RWPE1 (cell line): Measurements from ENCODE around the gene TRAPPC5.

Source experiments
- CTCF ChIA-PET: fragments of 350-600 bp; sonication (Branson Sonifier 250); formaldehyde crosslinking; extraction: SDS; loops from one replicate; lab custom pipeline; 2021; lab: Yijun Ruan, JAX
- POLR2A ChIA-PET: fragments of 400-600 bp; formaldehyde crosslinking; extraction: SDS; loops from one replicate; lab custom pipeline; 2020; ENCODE audit warnings: antibody characterized with exemption; ENCODE audit not compliant: low non-redundant PET; lab: Yijun Ruan, JAX
- DNase-seq: peaks from one replicate; pipeline ENCODE4 v3.0.0; 2012; ENCODE audit warnings: low spot score
- H3K27ac ChIP-seq: fragments of 450-650 bp; 2 replicates; pipeline ENCODE4 v1.5.1; 2017
- CTCF ChIP-seq: fragments of 450-650 bp; conservative IDR thresholded peaks from 2 replicates; pipeline ENCODE4 v1.5.1; 2017; ENCODE audit warnings: low read depth, mild to moderate bottlenecking

The TRAPPC5 gene

GRCh38 chr19:7654401-7654800 is 26.2 kb upstream of the TRAPPC5 start:
- CTCF ChIA-PET: interaction anchor here (0.5 kb wide), 1 partner anchor 10 kb away, joined by 3 read pairs; no protein-coding TSS in a partner anchor
- POLR2A ChIA-PET: no interaction called here
- peak; percentile 33 for DNase-seq
- TF ChIP-seq CTCF: no peak
- H3K27ac ChIP-seq: no peak overlapping the region

GRCh38 chr19:7655581-7655980 is 25.1 kb upstream of the TRAPPC5 start:
- H3K27ac ChIP-seq: no peak overlapping the region
- ChIA-PET POLR2A (no interaction called here), CTCF (no interaction called here)
- no peak for TF ChIP-seq CTCF
- DNase-seq: no peak

GRCh38 chr19:7657131-7657751 is 23.4 kb upstream of the TRAPPC5 start:
- no peak for TF ChIP-seq CTCF
- no peak for DNase-seq
- H3K27ac ChIP-seq: no peak overlapping the region
- ChIA-PET CTCF (interaction anchor here (0.6 to 0.7 kb wide), 3 partner anchors 15 to 45 kb away, joined by 3 read pairs; partner anchors contain the start of gene FCER2), POLR2A (interaction anchor here (0.6 kb wide), 1 partner anchor 27 kb away, joined by 6 read pairs; no protein-coding TSS in a partner anchor)

GRCh38 chr19:7658219-7658686 is 22.4 kb upstream of the TRAPPC5 start:
- ChIA-PET CTCF (interaction anchor here (0.7 kb wide), 1 partner anchor 16 kb away, joined by 3 read pairs; no protein-coding TSS in a partner anchor), POLR2A (no interaction called here)
- no peak for TF ChIP-seq CTCF
- no peak overlapping the region for H3K27ac ChIP-seq
- DNase-seq: no peak

GRCh38 chr19:7661744-7662538 is 18.7 kb upstream of the TRAPPC5 start:
- DNase-seq: no peak
- TF ChIP-seq CTCF: no peak
- CTCF ChIA-PET: interaction anchor here (0.8 kb wide), 1 partner anchor 82 kb away, joined by 5 read pairs; no protein-coding TSS in a partner anchor
- no peak overlapping the region for H3K27ac ChIP-seq
- POLR2A ChIA-PET: no interaction called here

GRCh38 chr19:7662657-7663056 is 18.0 kb upstream of the TRAPPC5 start:
- TF ChIP-seq CTCF: no peak
- no peak overlapping the region for H3K27ac ChIP-seq
- ChIA-PET CTCF (no interaction called here), POLR2A (no interaction called here)
- DNase-seq: no peak
